A549 (cell line): ENCODE measurements around the gene RNF215.
A peak's percentile ranks its signal among the peaks of the same experiment; 100 is the strongest.

Source experiments
- CEBPB ChIP-seq, 2 experiments: fragments of >200 bp in 1 of 2; sonication (Bioruptor Twin) in 1 of 2; formaldehyde crosslinking in 1 of 2; IDR thresholded peaks; 2 replicates each; pipeline ENCODE4 v1.6.1; 2012 to 2016
- CHD4 ChIP-seq: fragments of 200-600 bp; sonication (generic); IDR thresholded peaks from 2 replicates; pipeline ENCODE4 v1.6.1; 2016; ENCODE audit warnings: antibody characterized with exemption, mild to moderate bottlenecking, borderline replicate concordance
- CTCF ChIP-seq: fragments of >200 bp; sonication (Bioruptor Twin); formaldehyde crosslinking; IDR thresholded peaks from 3 replicates; pipeline ENCODE4 v1.5.1; 2016
- HMGXB4 ChIP-seq: fragments of 250-450 bp; sonication (Bioruptor Pico); IDR thresholded peaks from 2 replicates; pipeline ENCODE4 v1.5.0; 2021; ENCODE audit warnings: mild to moderate bottlenecking, moderate library complexity, borderline replicate concordance
- JUNB ChIP-seq: fragments of >200 bp; sonication (Bioruptor Twin); formaldehyde crosslinking; IDR thresholded peaks from 2 replicates; pipeline ENCODE4 v1.6.1; 2016
- POLR2A ChIP-seq: IDR thresholded peaks from 2 replicates; pipeline ENCODE4 v1.6.1; 2012; ENCODE audit warnings: mild to moderate bottlenecking, low read length
- RFX5 ChIP-seq: fragments of 450-650 bp; IDR thresholded peaks from 2 replicates; pipeline ENCODE4 v1.7.1; 2014; ENCODE audit warnings: antibody characterized with exemption, mild to moderate bottlenecking, moderate library complexity

- no peak for TF ChIP-seq POLR2A
- TF ChIP-seq CTCF = peak; percentile 58
- no peak for TF ChIP-seq CHD4
- no peak for TF ChIP-seq CEBPB (IDR thresholded peaks at IDR 0.05)
- no peak for TF ChIP-seq HMGXB4 (CRISPR knock-in tag)
- TF ChIP-seq JUNB = no peak
- no peak for TF ChIP-seq RFX5
Observed at GRCh38 chr22:30426388-30427353, 39.5 kb upstream of the RNF215 start.
